Measurements from ENCODE around the gene TRPM2. TPM values are rescaled to one million over a fixed set of nuclear protein-coding genes. Genes with fewer than 3 reads are reported as not detected.

TRPM2 gene
- total RNA-seq, 1 experiment from 2014 or later = 0.26 TPM

DNA sequence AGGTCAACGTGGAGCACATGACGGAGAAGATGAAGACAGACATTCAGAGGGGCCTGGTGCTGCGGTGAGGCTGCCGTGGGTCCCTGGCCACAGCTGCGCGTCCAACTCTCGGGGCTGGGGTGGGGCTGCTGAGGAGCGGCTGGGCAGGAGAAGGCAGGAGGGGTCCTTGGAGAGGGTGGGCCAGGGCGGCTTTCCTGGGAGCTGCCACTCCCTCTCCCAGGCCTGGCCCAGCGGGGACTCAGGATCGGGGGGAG, 28.6 kb upstream of the TRPM2 start:
- Histone ChIP-seq H3K36me3 (ENCODE audit: control insufficient read depth, insufficient read depth, low read length) (no peaks in the 10 kb centered on the region), H3K4me1 (ENCODE audit: control insufficient read depth, insufficient read depth, low read length) (no peaks in the 10 kb centered on the region; the same call in 1 of the 2 replicates), H3K9me3 (ENCODE audit: control insufficient read depth, insufficient read depth, low read depth, low read length) (no peaks in the 10 kb centered on the region), H3K4me3 (ENCODE audit: low read depth in 2 of 2, low read length in 2 of 2) (no peak overlapping the region), H3K27ac (ENCODE audit: low read length) (no peak overlapping the region), H3K27me3 (ENCODE audit: control insufficient read depth, insufficient read depth, low read length) (no peaks in the 10 kb centered on the region)
- ChIA-PET POLR2A (no interaction called here), CTCF (no interaction called here)
- in situ Hi-C loops (cut with HindIII; ENCODE audit: low pct_unique_long_range_greater_than_20kb, low sequenced_read_pairs) = no loop called here
- intact Hi-C loops (cut with micrococcal nuclease; ENCODE audit: unreplicated experiment) = no loop called here
- no peak for DNase-seq (ENCODE audit: low read depth, low spot score)
- no TSS peak for BruUV-seq (replicated peaks)
- no peak for ATAC-seq
- TF ChIP-seq TCF7L2 (IDR thresholded peaks at IDR 0.05; ENCODE audit: low read depth, low read length) (no peak), CTCF (IDR thresholded peaks at IDR 0.05) (no peak)

DNA sequence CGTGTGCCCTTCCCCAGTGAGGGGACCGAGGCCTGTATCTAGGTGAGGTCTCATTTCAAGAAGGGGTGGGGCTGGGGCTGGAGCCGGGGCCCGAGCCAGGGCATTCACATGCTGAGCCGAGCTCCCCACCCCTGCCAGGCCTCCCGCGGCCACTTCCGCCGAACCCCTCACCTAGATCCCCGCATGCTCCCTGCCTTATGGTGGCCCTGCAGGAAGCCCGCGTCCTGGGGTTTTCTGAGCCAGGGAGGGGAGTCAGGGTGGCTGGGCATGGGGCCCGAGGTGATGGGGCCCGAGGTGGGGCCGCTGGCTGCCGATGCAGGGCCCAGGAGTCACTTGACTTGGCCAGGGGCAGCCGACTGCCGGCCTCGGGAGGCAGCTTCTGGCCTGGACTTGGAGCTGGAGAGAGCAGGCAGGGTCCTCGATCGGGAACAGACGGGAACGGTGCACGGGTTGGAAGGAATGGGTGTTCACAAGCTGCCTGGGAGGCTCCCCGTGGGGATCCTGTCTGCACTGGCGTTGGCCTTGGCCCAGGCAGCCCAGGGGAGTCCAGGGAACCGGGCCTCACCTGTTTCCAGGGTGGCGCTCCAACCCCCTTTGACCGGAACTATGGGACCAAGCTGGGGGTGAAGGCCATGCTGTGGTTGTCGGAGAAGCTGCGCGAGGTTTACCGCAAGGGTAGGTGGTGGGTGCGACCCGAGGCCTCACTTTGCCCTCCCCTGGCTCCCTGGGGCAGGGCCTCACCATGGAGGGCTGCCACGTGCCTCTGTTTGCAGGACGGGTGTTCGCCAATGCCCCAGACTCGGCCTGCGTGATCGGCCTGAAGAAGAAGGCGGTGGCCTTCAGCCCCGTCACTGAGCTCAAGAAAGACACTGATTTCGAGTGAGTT, 27.8 kb upstream of the TRPM2 start:
- intact Hi-C loops (cut with micrococcal nuclease; ENCODE audit: unreplicated experiment) = no loop called here
- H3K9me3 ChIP-seq (ENCODE audit: control insufficient read depth, insufficient read depth, low read depth, low read length) = no peaks in the 10 kb centered on the region
- DNase-seq (ENCODE audit: low read depth, low spot score) = no peak
- H3K36me3 ChIP-seq (ENCODE audit: control insufficient read depth, insufficient read depth, low read length) = no peaks in the 10 kb centered on the region
- no peaks in the 10 kb centered on the region; the same call in 1 of the 2 replicates for H3K4me1 ChIP-seq (ENCODE audit: control insufficient read depth, insufficient read depth, low read length)
- TF ChIP-seq SIN3A (IDR thresholded peaks at IDR 0.05; ENCODE audit: borderline replicate concordance, insufficient read depth, low read depth, low read length) = no peak
- TF ChIP-seq POLR2AphosphoS5 (IDR thresholded peaks at IDR 0.05; ENCODE audit: low read depth, low read length) = no peak
- no peak for TF ChIP-seq TCF7L2 (IDR thresholded peaks at IDR 0.05; ENCODE audit: low read depth, low read length)
- no peak for TF ChIP-seq CTCF (IDR thresholded peaks at IDR 0.05)
- TF ChIP-seq, protein P1, sequence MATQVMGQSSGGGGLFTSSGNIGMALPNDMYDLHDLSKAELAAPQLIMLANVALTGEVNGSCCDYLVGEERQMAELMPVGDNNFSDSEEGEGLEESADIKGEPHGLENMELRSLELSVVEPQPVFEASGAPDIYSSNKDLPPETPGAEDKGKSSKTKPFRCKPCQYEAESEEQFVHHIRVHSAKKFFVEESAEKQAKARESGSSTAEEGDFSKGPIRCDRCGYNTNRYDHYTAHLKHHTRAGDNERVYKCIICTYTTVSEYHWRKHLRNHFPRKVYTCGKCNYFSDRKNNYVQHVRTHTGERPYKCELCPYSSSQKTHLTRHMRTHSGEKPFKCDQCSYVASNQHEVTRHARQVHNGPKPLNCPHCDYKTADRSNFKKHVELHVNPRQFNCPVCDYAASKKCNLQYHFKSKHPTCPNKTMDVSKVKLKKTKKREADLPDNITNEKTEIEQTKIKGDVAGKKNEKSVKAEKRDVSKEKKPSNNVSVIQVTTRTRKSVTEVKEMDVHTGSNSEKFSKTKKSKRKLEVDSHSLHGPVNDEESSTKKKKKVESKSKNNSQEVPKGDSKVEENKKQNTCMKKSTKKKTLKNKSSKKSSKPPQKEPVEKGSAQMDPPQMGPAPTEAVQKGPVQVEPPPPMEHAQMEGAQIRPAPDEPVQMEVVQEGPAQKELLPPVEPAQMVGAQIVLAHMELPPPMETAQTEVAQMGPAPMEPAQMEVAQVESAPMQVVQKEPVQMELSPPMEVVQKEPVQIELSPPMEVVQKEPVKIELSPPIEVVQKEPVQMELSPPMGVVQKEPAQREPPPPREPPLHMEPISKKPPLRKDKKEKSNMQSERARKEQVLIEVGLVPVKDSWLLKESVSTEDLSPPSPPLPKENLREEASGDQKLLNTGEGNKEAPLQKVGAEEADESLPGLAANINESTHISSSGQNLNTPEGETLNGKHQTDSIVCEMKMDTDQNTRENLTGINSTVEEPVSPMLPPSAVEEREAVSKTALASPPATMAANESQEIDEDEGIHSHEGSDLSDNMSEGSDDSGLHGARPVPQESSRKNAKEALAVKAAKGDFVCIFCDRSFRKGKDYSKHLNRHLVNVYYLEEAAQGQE (IDR thresholded peaks at IDR 0.05; ENCODE audit: insufficient read depth in 1 of 2, low read depth in 2 of 2, low read length in 1 of 2) = no peak
- in situ Hi-C loops (cut with HindIII; ENCODE audit: low pct_unique_long_range_greater_than_20kb, low sequenced_read_pairs) = no loop called here
- no peaks in the 10 kb centered on the region for H3K27me3 ChIP-seq (ENCODE audit: control insufficient read depth, insufficient read depth, low read length)
- H3K27ac ChIP-seq (ENCODE audit: low read length) = no peak overlapping the region
- no peak for ATAC-seq
- no TSS peak for BruUV-seq (replicated peaks)
- ChIA-PET POLR2A (no interaction called here), CTCF (no interaction called here)
- no peak overlapping the region for H3K4me3 ChIP-seq (ENCODE audit: low read depth in 2 of 2, low read length in 2 of 2)
